CD8-positive, alpha-beta memory T cell (primary cell): ENCODE results near the gene STK32B. TPM values are rescaled to one million over a fixed set of nuclear protein-coding genes. Genes with fewer than 3 reads are reported as not detected.
"Not testable (repeated sequence)": the region's sequence is repeated elsewhere in the genome, so short reads cannot be mapped to it uniquely, and the experiment has no call there.

Source experiments
- CTCF ChIA-PET: fragments of 350-600 bp; sonication (Branson Sonifier 250); formaldehyde crosslinking; loops from one replicate; lab custom pipeline; 2021; ENCODE audit warnings: antibody characterized with exemption; lab: Charles Lee
- POLR2A ChIA-PET: fragments of 350-600 bp; sonication (Branson Sonifier 250); formaldehyde crosslinking; loops from one replicate; lab custom pipeline; 2021; ENCODE audit warnings: antibody characterized with exemption; lab: Charles Lee
- DNase-seq, 5 donors: peaks; one replicate each; pipeline versions ENCODE4 v3.0.0 to v3.0.0-alpha.2; 2020 to 2022; ENCODE audit warnings: mixed read lengths in 1 of 5
- H3K27ac ChIP-seq: one replicate; pipeline ENCODE4 v1.7.0; 2013; ENCODE audit warnings: low read depth, mild to moderate bottlenecking, low read length, moderate library complexity
- H3K27me3 ChIP-seq: 2 replicates; pipeline ENCODE4 v1.7.0; 2013; ENCODE audit warnings: low read length, mild to moderate bottlenecking; ENCODE audit not compliant: insufficient read depth, poor library complexity, severe bottlenecking
- H3K36me3 ChIP-seq: 2 replicates; pipeline ENCODE4 v1.7.0; 2013; ENCODE audit warnings: mild to moderate bottlenecking, low read length, moderate library complexity; ENCODE audit not compliant: insufficient read depth
- H3K4me1 ChIP-seq: 2 replicates; pipeline ENCODE4 v1.7.0; 2013; ENCODE audit warnings: mild to moderate bottlenecking, low read length, moderate library complexity; ENCODE audit not compliant: insufficient read depth
- H3K4me3 ChIP-seq: 2 replicates; pipeline ENCODE4 v1.7.0; 2013; ENCODE audit warnings: mild to moderate bottlenecking, low read length
- H3K9me3 ChIP-seq: 2 replicates; pipeline ENCODE4 v1.7.0; 2013; ENCODE audit warnings: mild to moderate bottlenecking, low read length
- H3K27ac Mint-ChIP-seq, 8 donors: one replicate each; pipeline ENCODE4 v1.8.0; 2020 to 2021; ENCODE audit warnings: mixed read lengths in 8 of 8, mild to moderate bottlenecking in 6 of 8, inconsistent platforms in 3 of 8, moderate library complexity in 3 of 8
- H3K27me3 Mint-ChIP-seq, 2 donors: one replicate each; pipeline ENCODE4 v1.8.0; 2020 to 2021; ENCODE audit warnings: mixed read lengths in 2 of 2, mild to moderate bottlenecking in 1 of 2, moderate library complexity in 1 of 2
- H3K36me3 Mint-ChIP-seq, 3 donors: one replicate each; pipeline ENCODE4 v1.8.0; 2020 to 2021; ENCODE audit warnings: mixed read lengths in 3 of 3, inconsistent platforms in 1 of 3, mild to moderate bottlenecking in 1 of 3
- H3K4me1 Mint-ChIP-seq, 3 donors: one replicate each; pipeline ENCODE4 v1.8.0; 2020 to 2021; ENCODE audit warnings: mixed read lengths in 3 of 3, inconsistent platforms in 1 of 3, mild to moderate bottlenecking in 1 of 3
- H3K4me3 Mint-ChIP-seq, 7 donors: one replicate each; pipeline ENCODE4 v1.8.0; 2020 to 2021; ENCODE audit warnings: mixed read lengths in 7 of 7, mild to moderate bottlenecking in 6 of 7, moderate library complexity in 4 of 7, inconsistent platforms in 2 of 7
- H3K9me3 Mint-ChIP-seq, 5 donors: one replicate each; pipeline ENCODE4 v1.8.0; 2020 to 2022; ENCODE audit warnings: mixed read lengths in 5 of 5, mild to moderate bottlenecking in 3 of 5, moderate library complexity in 2 of 5, inconsistent platforms in 1 of 5
- polyA plus RNA-seq: library from polyadenylated mRNA; unstranded; fragments of 300-500 nt; fragmentation: Illumina TruSeq; gene quantifications from one replicate; pipeline ENCODE4 v1.2.3, GENCODE V29; 2021
- total RNA-seq, 2 experiments: library from RNA; stranded (reverse); gene quantifications; one replicate each; pipeline ENCODE4 v1.2.3, GENCODE V29; 2021

Gene STK32B
- total and polyA plus RNA-seq, 3 experiments from 2014 or later, result not detected

DNA sequence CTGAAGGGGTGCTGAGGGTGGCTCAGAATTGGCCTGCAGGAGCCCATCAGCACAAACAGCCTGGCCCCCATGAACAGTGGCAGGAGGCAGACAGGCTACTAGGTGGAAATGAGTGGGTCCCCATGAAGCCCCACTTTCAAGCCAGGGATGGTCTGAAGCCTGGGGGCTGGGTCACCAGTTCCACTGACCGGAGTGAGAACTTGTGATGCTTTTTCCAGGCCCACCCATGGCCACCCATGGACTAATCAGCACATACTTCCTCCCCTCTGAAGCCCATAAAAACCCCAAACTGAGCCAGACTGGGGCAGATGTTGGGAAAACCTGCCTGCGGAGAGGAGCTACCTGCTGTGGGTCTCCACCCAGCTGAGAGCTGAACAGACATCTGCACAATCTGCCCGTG is 372.9 kb downstream of the STK32B start:
- Histone ChIP-seq H3K4me3 (no peak overlapping the region), H3K36me3 (no peaks in the 10 kb centered on the region), H3K27ac (no peak overlapping the region), H3K27me3 (no peaks in the 10 kb centered on the region), H3K9me3 (no peaks in the 10 kb centered on the region), H3K4me1 (no peaks in the 10 kb centered on the region)
- no peaks in the 10 kb centered on the region for H3K36me3 Mint-ChIP-seq
- no peak for DNase-seq
- no peaks in the 10 kb centered on the region for H3K4me1 Mint-ChIP-seq
- H3K4me3 Mint-ChIP-seq, result no peak overlapping the region
- POLR2A ChIA-PET, result no interaction called here
- no peak overlapping the region for H3K27ac Mint-ChIP-seq
- H3K27me3 Mint-ChIP-seq, result peaks cover 2 to 7% of the 10 kb centered on the region in 2 donors
- H3K9me3 Mint-ChIP-seq, result peaks cover 0 to 7% (median 2%) of the 10 kb centered on the region in 5 donors
- CTCF ChIA-PET, result no interaction called here

DNA sequence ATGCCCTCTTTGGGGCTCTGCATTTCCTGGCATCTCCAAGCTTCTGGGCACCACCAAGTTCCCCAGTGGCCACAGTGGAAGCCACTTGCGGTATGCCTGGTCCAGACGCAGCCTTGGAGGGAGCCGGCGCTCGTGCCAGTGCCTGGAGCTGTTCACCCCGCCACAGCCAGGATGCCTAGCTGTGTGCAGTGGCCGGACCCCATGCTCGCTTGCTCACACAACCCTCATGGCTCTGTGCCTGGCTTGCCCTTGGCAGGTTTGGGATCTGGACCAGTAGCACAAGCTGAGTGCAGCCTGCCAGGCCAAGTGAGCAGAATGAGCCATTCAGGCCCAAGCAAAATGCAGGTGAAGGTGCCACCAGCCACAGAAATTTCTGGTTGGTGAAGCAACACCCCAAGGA is 373.6 kb downstream of the STK32B start:
- H3K4me3 ChIP-seq, result no peak overlapping the region
- H3K27ac ChIP-seq, result no peak overlapping the region
- Mint-ChIP-seq H3K27me3 (peaks cover 2 to 7% of the 10 kb centered on the region in 2 donors), H3K4me1 (no peaks in the 10 kb centered on the region), H3K9me3 (peaks cover 0 to 4% (median 2%) of the 10 kb centered on the region in 5 donors), H3K4me3 (no peak overlapping the region), H3K27ac (no peak overlapping the region), H3K36me3 (no peaks in the 10 kb centered on the region)
- ChIA-PET CTCF (no interaction called here), POLR2A (no interaction called here)
- no peak for DNase-seq
- H3K4me1 ChIP-seq, result no peaks in the 10 kb centered on the region
- H3K36me3 ChIP-seq, result no peaks in the 10 kb centered on the region
- no peaks in the 10 kb centered on the region for H3K27me3 ChIP-seq
- H3K9me3 ChIP-seq, result no peaks in the 10 kb centered on the region

DNA sequence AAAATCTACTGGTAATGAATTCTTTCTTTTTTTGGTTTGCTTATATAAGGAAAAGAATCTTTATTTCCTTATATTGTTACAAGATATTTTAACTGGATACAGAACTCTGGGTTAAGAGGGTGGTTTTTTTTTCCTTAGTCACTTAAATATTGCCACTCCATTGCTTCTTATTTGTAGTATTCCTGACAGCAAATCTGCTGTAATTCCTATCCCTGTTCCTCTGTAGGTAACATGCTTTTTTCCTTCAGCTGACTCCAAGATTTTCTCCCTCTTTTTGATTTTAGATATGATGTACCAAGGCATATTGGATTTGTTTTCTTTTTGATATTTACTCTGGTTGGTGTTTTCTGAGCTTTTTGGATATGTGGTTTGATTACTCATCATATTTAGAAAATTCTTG is 378.5 kb downstream of the STK32B start:
- H3K36me3 ChIP-seq, result no peaks in the 10 kb centered on the region
- no peaks in the 10 kb centered on the region for H3K36me3 Mint-ChIP-seq
- no peak overlapping the region for H3K4me3 Mint-ChIP-seq
- H3K27me3 ChIP-seq, result no peaks in the 10 kb centered on the region
- H3K9me3 ChIP-seq, result no peaks in the 10 kb centered on the region
- H3K27me3 Mint-ChIP-seq, result peaks cover 0 to 1% of the 10 kb centered on the region in 2 donors
- H3K4me3 ChIP-seq, result no peak overlapping the region
- no peak for DNase-seq
- ChIA-PET CTCF (no interaction called here), POLR2A (no interaction called here)
- no peaks in the 10 kb centered on the region for H3K4me1 Mint-ChIP-seq
- H3K4me1 ChIP-seq, result no peaks in the 10 kb centered on the region
- H3K27ac Mint-ChIP-seq, result no peak overlapping the region
- no peak overlapping the region for H3K27ac ChIP-seq
- peaks cover 0 to 7% (median 2%) of the 10 kb centered on the region in 5 donors for H3K9me3 Mint-ChIP-seq

DNA sequence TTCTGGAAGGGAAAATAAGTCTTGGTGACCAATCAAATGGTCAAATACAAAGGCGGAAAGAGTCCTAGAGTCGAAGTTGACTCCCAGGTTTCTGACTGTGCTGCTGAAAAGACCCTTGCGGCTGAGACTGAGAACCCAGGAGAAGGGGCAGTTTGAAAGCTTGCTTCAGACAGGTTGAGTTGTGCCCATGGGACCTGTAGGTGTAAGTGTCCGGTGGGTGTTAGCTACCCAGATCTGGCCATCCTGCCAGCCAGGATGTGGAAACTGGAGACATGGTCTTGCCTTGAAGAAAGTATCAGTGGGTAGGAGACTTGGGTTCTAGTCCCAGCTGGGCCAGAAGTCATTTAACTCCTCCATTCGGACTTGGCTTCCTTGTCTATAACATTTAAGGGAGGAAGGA is 381.9 kb downstream of the STK32B start:
- Histone ChIP-seq H3K27me3 (no peaks in the 10 kb centered on the region), H3K27ac (no peak overlapping the region), H3K36me3 (no peaks in the 10 kb centered on the region), H3K4me1 (no peaks in the 10 kb centered on the region), H3K4me3 (no peak overlapping the region), H3K9me3 (no peaks in the 10 kb centered on the region)
- Mint-ChIP-seq H3K27me3 (peaks cover 0 to 1% of the 10 kb centered on the region in 2 donors), H3K4me1 (no peaks in the 10 kb centered on the region), H3K27ac (no peak overlapping the region), H3K9me3 (peaks cover 0 to 7% (median 4%) of the 10 kb centered on the region in 5 donors), H3K36me3 (no peaks in the 10 kb centered on the region), H3K4me3 (no peak overlapping the region)
- DNase-seq, result no peak
- ChIA-PET CTCF (no interaction called here), POLR2A (no interaction called here)

DNA sequence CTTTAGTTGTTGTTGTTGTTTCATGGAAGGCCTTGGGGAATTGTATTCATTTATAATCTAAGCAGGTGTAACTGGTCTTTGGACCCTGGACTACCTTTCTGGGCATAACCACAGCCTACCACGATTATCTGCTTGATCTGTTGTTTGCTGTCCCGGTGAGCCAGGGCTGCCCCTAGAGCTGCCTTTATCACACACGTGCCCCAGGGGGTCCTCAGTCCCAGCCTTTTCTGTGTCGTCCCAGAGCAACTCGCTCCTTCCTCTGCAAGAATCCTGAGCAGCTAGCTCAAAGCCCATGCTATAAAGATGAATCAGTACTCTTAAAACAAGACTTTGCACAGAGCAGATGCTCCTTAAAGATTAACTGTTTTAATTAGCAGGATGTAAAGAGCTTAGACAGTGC is 383.9 kb downstream of the STK32B start:
- Histone ChIP-seq H3K4me3 (no peak overlapping the region), H3K27ac (no peak overlapping the region), H3K27me3 (no peaks in the 10 kb centered on the region), H3K9me3 (no peaks in the 10 kb centered on the region), H3K4me1 (no peaks in the 10 kb centered on the region), H3K36me3 (no peaks in the 10 kb centered on the region)
- peaks cover 0 to 1% of the 10 kb centered on the region in 2 donors for H3K27me3 Mint-ChIP-seq
- no peaks in the 10 kb centered on the region for H3K4me1 Mint-ChIP-seq
- ChIA-PET POLR2A (no interaction called here), CTCF (no interaction called here)
- DNase-seq, result no peak
- H3K9me3 Mint-ChIP-seq, result peaks cover 0 to 13% (median 3%) of the 10 kb centered on the region in 5 donors
- H3K27ac Mint-ChIP-seq, result no peak overlapping the region
- no peak overlapping the region for H3K4me3 Mint-ChIP-seq
- H3K36me3 Mint-ChIP-seq, result no peaks in the 10 kb centered on the region

DNA sequence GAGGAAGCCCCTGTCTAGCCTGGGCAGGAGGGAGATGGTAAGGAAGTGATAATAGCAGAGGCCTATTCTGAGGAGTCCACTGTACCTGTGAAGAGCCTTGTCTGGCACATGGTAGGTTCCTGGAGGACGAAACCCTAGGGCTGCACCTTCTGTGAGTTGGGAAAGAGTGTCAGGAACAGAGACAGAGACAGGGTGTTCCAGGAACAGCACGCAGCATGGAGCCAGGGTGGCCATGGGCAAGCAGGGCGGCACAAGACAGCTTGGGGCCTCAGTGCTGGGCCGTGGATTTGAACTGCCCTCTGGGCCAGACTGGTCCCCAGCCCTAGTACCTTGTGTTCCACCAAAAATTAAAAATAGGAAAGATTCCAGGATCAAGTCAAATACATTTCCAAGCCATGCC is 384.5 kb downstream of the STK32B start:
- peaks cover 0 to 1% of the 10 kb centered on the region in 2 donors for H3K27me3 Mint-ChIP-seq
- peaks cover 0 to 13% (median 0%) of the 10 kb centered on the region in 5 donors for H3K9me3 Mint-ChIP-seq
- Histone ChIP-seq H3K9me3 (no peaks in the 10 kb centered on the region), H3K4me1 (no peaks in the 10 kb centered on the region), H3K27me3 (no peaks in the 10 kb centered on the region), H3K4me3 (no peak overlapping the region), H3K27ac (no peak overlapping the region), H3K36me3 (no peaks in the 10 kb centered on the region)
- POLR2A ChIA-PET, result no interaction called here
- no peak for DNase-seq
- no peak overlapping the region for H3K4me3 Mint-ChIP-seq
- H3K4me1 Mint-ChIP-seq, result no peaks in the 10 kb centered on the region
- CTCF ChIA-PET, result no interaction called here
- no peaks in the 10 kb centered on the region for H3K36me3 Mint-ChIP-seq
- no peak overlapping the region for H3K27ac Mint-ChIP-seq

DNA sequence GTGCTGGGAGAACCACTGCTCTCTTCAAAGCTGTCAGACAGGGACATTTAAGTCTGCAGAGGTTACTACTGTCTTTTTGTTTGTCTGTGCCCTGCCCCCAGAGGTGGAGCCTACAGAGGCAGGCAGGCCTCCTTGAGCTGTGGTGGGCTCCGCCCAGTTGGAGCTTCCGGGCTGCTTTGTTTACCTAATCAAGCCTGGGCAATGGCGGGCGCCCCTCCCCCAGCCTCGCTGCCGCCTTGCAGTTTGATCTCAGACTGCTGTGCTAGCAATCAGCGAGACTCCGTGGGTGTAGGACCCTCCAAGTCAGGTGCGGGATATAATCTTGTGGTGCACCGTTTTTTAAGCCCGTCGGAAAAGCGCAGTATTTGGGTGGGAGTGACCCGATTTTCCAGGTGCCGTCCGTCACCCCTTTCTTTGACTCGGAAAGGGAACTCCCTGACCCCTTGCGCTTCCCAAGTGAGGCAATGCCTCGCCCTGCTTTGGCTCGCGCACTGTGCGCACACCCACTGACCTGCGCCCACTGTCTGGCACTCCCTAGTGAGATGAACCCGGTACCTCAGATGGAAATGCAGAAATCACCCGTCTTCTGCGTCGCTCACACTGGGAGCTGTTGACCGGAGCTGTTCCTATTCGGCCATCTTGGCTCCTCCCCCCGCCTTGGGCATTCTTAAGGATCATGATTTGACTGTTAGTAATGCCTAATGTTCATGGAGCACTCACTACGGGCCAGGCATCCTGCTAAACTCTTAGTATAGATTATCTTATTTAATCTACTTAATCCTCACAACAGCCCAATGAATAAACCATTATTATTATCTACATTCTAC is 392.9 kb downstream of the STK32B start:
- H3K9me3 ChIP-seq, H3K36me3 ChIP-seq, H3K4me1 Mint-ChIP-seq, H3K27me3 ChIP-seq, H3K27ac Mint-ChIP-seq, H3K4me3 Mint-ChIP-seq, DNase-seq, CTCF ChIA-PET, H3K36me3 Mint-ChIP-seq, H3K27me3 Mint-ChIP-seq, H3K4me1 ChIP-seq, H3K4me3 ChIP-seq, POLR2A ChIA-PET, H3K27ac ChIP-seq: not testable (repeated sequence)
- peaks cover 0 to 11% (median 0%) of the 10 kb centered on the region in 5 donors for H3K9me3 Mint-ChIP-seq

DNA sequence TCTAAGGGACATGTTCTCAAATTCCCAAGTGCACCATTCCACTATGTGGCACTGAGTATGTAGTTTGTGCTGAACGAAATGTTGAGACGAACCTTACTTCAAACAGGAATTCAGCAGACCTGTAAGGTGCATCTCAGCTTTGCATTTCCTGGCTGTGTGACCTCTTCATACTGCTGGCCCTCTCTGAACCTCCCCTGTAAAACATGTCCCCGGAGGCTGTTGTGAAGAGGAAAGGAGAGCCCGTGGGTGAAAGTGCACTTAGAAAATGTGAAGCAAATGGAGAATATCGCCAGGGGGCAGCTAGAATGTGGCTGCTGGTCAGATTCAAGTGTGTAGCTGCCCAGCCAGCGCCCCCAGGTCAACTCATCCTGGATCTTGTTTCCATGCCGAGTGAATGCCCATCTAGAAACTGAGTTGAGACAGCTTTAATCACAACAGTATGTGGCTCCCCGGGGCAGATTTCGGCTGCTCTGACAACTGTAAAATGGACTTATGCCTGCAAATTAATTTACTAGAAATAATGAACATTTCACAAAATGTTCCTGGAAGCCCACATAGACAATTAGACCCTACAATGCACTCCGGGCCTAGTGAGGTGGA is 393.7 kb downstream of the STK32B start:
- Mint-ChIP-seq H3K4me1 (no peaks in the 10 kb centered on the region), H3K4me3 (no peak overlapping the region), H3K27ac (no peak overlapping the region), H3K27me3 (peaks cover 0 to 2% of the 10 kb centered on the region in 2 donors), H3K9me3 (peaks cover 0 to 7% (median 0%) of the 10 kb centered on the region in 5 donors), H3K36me3 (no peaks in the 10 kb centered on the region)
- Histone ChIP-seq H3K4me1 (no peaks in the 10 kb centered on the region), H3K4me3 (no peak overlapping the region), H3K9me3 (no peaks in the 10 kb centered on the region), H3K36me3 (no peaks in the 10 kb centered on the region), H3K27me3 (no peaks in the 10 kb centered on the region), H3K27ac (no peak overlapping the region)
- DNase-seq, result no peak
- ChIA-PET CTCF (no interaction called here), POLR2A (no interaction called here)
